ENCODE data around the gene PDIA4. TPM values are rescaled to one million over a fixed set of nuclear protein-coding genes. Genes with fewer than 3 reads are reported as not detected.

Gene PDIA4
- polyA plus RNA-seq, 3 donors = 36.5 to 51.2 (median 37.0) TPM

GRCh38 chr7:149053384-149053783, 25.1 kb upstream of the PDIA4 start:
- Histone ChIP-seq H3K4me2 (replicated peaks; ENCODE audit: extremely low read depth, low read length, poor library complexity, severe bottlenecking) (no peak overlapping the region), H2AFZ (ENCODE audit: insufficient read depth, low read depth, low read length, poor library complexity, severe bottlenecking) (no peak overlapping the region), H3K27me3 (ENCODE audit: control insufficient read depth in 2 of 2, insufficient read depth in 2 of 2, low read length in 2 of 2) (no peaks in the 10 kb centered on the region), H3K9me3 (replicated peaks in 1 of 2; ENCODE audit: control insufficient read depth in 1 of 2, insufficient read depth in 1 of 2, low read length in 2 of 2) (no peaks in the 10 kb centered on the region), H3K9ac (ENCODE audit: insufficient read depth, low read length, poor library complexity, severe bottlenecking) (no peak overlapping the region), H3K36me3 (replicated peaks in 1 of 2; ENCODE audit: control insufficient read depth in 1 of 2, insufficient read depth in 2 of 2, low read length in 2 of 2) (no peaks in the 10 kb centered on the region), H3K79me2 (ENCODE audit: insufficient read depth, low read length) (no peaks in the 10 kb centered on the region), H4K20me1 (ENCODE audit: insufficient read depth, low read length) (no peaks in the 10 kb centered on the region), H3K4me3 (replicated peaks in 1 of 3; ENCODE audit: low read depth in 2 of 3, low read length in 3 of 3) (no peak overlapping the region), H3K27ac (ENCODE audit: low read depth in 1 of 2, low read length in 2 of 2) (no peak overlapping the region), H3K4me1 (ENCODE audit: control insufficient read depth in 1 of 2, insufficient read depth in 2 of 2, low read length in 2 of 2) (no peaks in the 10 kb centered on the region)
- no peaks in the 10 kb centered on the region for H3K4me1 Mint-ChIP-seq
- TF ChIP-seq, protein P1, sequence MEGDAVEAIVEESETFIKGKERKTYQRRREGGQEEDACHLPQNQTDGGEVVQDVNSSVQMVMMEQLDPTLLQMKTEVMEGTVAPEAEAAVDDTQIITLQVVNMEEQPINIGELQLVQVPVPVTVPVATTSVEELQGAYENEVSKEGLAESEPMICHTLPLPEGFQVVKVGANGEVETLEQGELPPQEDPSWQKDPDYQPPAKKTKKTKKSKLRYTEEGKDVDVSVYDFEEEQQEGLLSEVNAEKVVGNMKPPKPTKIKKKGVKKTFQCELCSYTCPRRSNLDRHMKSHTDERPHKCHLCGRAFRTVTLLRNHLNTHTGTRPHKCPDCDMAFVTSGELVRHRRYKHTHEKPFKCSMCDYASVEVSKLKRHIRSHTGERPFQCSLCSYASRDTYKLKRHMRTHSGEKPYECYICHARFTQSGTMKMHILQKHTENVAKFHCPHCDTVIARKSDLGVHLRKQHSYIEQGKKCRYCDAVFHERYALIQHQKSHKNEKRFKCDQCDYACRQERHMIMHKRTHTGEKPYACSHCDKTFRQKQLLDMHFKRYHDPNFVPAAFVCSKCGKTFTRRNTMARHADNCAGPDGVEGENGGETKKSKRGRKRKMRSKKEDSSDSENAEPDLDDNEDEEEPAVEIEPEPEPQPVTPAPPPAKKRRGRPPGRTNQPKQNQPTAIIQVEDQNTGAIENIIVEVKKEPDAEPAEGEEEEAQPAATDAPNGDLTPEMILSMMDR (IDR thresholded peaks at IDR 0.05) = no peak
- WGBS (ENCODE audit: insufficient coverage) = 88% methylated on average over 1 of the region's 1 CpG
- H3K36me3 Mint-ChIP-seq = no peaks in the 10 kb centered on the region
- intact Hi-C loops (cut with micrococcal nuclease) = no loop called here
- H3K27me3 Mint-ChIP-seq (ENCODE audit: low read depth in 3 of 3) = peaks cover 2 to 7% (median 3%) of the 10 kb centered on the region in 3 donors
- peaks cover 0 to 5% (median 0%) of the 10 kb centered on the region in 7 donors for H3K9me3 Mint-ChIP-seq
- H3K27ac Mint-ChIP-seq = no peak overlapping the region
- no peak overlapping the region for H3K4me3 Mint-ChIP-seq
- DNase-seq = no peak

- Mint-ChIP-seq H3K4me1 (peaks cover 4% of the 10 kb centered on the region), H3K9me3 (peaks cover 0 to 5% (median 0%) of the 10 kb centered on the region in 7 donors), H3K27me3 (ENCODE audit: low read depth in 3 of 3) (peaks cover 2 to 5% (median 3%) of the 10 kb centered on the region in 3 donors), H3K4me3 (no peak overlapping the region), H3K36me3 (no peaks in the 10 kb centered on the region), H3K27ac (peak overlapping the region in 1 of 7 donors; percentile 53)
- Histone ChIP-seq H4K20me1 (ENCODE audit: insufficient read depth, low read length) (no peaks in the 10 kb centered on the region), H3K9me3 (replicated peaks in 1 of 2; ENCODE audit: control insufficient read depth in 1 of 2, insufficient read depth in 1 of 2, low read length in 2 of 2) (no peaks in the 10 kb centered on the region), H3K9ac (ENCODE audit: insufficient read depth, low read length, poor library complexity, severe bottlenecking) (no peak overlapping the region), H3K27me3 (ENCODE audit: control insufficient read depth in 2 of 2, insufficient read depth in 2 of 2, low read length in 2 of 2) (no peaks in the 10 kb centered on the region), H3K79me2 (ENCODE audit: insufficient read depth, low read length) (no peaks in the 10 kb centered on the region), H2AFZ (ENCODE audit: insufficient read depth, low read depth, low read length, poor library complexity, severe bottlenecking) (no peak overlapping the region), H3K4me3 (replicated peaks in 1 of 3; ENCODE audit: low read depth in 2 of 3, low read length in 3 of 3) (no peak overlapping the region), H3K27ac (ENCODE audit: low read depth in 1 of 2, low read length in 2 of 2) (no peak overlapping the region), H3K4me2 (replicated peaks; ENCODE audit: extremely low read depth, low read length, poor library complexity, severe bottlenecking) (no peak overlapping the region), H3K4me1 (ENCODE audit: control insufficient read depth in 1 of 2, insufficient read depth in 2 of 2, low read length in 2 of 2) (no peaks in the 10 kb centered on the region), H3K36me3 (replicated peaks in 1 of 2; ENCODE audit: control insufficient read depth in 1 of 2, insufficient read depth in 2 of 2, low read length in 2 of 2) (no peaks in the 10 kb centered on the region)
- DNase-seq = no peak
- 86% methylated on average over 1 of the region's 3 CpGs for WGBS (ENCODE audit: insufficient coverage)
- TF ChIP-seq, protein P1 (IDR thresholded peaks at IDR 0.05) = no peak
- intact Hi-C loops (cut with micrococcal nuclease) = no loop called here
These were observed 22.6 kb upstream of the PDIA4 start for GRCh38 chr7:149050941-149051340.
